Measurements from ENCODE around the gene SHMT2.

The SHMT2 gene

DNA sequence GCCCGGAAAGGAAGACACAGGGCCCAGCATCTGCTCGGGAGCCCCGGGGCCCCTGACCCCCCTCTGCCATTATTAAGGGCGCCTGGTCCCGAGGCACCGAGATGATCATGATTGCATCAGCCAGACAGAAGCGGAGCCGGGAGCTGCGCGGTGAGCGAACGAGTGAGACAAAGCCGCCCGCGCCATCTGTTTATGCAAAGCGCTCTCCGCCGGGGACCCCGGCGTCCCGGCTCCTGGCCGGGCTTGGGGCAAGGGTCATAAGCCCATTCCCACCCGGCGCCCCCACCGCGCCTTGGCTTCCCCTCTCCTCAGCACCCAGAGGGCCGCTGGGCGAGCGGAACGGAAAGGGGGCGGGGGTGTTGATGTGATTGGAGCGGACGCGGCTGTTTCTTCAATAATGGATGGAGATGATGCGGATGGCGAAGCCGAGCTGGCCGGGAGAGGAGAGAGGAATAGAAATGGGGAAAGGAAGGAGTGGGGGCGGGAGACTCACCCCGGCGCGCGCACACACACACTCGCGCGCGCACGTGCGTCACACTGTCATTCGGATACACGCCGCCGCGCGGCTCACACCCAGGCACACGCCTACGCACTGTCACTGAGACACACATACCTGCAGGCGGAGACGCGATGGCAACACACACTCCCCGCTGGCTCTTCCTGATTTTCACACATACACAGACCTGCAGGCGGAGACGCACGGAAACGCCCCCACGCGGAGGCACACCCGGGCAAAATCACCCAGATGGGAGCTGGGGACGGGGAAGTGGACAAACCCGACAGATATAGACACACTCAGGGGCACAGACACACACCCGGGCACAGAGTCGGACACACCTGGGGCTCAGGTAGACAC, 10.8 kb downstream of the SHMT2 start:
- no peak for DNase-seq (ENCODE audit: low spot score)

GRCh38 chr12:57240926-57241401, 11.5 kb downstream of the SHMT2 start:
- DNase-seq (ENCODE audit: low spot score): no peak

DNA sequence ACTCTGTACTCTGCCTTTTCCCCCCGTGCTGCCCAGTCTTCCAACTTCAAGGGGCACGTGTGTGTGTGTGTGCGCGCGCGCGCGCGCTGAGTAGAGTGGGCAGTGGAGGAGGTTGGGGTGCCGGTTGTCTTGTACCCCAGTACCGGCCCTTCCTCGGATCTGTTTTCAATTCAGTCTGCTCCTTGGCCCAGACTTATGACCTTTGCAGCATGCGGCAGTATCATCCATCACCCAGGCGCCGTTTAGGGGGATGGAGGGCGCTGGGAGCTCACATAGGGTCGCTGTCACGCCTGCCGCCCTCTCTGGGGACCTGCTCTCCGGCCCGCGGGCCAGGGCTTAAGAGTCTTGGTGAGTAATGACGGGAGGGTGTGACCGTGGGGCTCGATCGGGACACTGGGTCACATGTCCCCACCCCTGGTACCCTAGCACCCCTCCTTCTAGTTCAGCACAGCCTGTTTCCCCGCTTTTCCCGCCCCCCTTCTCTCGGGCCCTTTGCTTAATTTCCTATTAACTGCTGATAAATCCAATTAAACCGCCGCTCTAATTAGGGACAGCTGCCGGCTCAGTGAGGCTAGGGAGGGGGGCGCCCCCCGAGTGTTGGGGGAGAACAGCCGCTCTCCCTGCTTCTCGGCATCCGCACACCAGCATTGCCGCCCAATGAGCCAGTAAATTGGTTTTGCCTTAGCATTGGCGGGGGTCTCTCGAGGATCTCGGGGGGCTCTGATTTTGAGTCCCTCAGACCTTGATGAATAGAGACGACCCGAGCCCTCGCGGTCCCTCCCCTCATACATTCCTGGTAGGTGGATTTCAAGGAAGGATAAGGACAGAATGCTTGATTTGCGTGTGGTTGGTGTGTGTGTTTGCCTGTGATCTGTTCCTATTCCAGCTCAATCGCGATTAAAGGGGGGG, 12.1 kb downstream of the SHMT2 start:
- no peak for DNase-seq (ENCODE audit: low spot score)

GRCh38 chr12:57242329-57242690, 12.8 kb downstream of the SHMT2 start:
- DNase-seq (ENCODE audit: low spot score): no peak

DNA sequence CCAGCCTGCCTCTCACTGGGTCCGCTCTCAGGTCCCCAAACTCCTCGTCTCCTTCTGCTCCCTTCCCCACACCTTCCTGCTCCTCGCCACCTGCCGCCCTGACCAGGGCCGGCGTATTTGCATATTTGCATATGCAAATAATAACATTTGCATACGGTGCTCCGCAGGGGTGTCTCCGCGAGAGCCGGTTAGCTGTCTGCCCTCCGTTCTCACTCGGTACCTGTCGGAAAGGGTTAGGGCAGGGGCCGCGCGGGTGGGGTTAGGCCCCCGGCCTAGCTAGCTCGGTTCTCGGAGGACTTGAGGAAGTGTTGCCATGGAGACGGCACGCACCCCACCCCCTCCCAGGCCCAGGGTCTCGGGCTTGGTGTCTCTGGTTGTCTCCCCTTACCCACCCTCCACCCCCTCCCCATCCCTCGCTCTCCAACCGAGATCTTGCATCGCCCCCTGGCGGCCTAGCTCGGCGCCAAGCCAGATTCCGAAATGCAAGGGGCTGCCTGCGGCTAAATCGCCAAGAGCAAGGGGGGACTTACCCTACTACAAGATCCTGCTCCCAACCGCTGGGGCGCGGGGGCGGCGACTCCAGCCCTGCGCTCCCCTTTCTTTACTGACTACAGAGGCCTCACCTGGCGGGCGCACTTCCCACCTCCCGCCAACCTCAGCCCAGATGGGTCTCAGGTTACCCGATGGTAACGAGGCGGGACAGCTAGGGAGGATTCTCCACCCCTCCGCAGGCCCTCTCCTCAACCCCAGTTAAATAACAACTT, 13.4 kb downstream of the SHMT2 start:
- peak; percentile 57 for DNase-seq (ENCODE audit: low spot score)

- DNase-seq (ENCODE audit: low spot score): peak; percentile 86
Measured at GRCh38 chr12:57243521-57244311, 14.2 kb downstream of the SHMT2 start.

- DNase-seq (ENCODE audit: low spot score): no peak
Measured at GRCh38 chr12:57244312-57244696, 14.8 kb downstream of the SHMT2 start.

GRCh38 chr12:57247041-57247440, 17.5 kb downstream of the SHMT2 start:
- no peak for DNase-seq (ENCODE audit: low spot score)

DNA sequence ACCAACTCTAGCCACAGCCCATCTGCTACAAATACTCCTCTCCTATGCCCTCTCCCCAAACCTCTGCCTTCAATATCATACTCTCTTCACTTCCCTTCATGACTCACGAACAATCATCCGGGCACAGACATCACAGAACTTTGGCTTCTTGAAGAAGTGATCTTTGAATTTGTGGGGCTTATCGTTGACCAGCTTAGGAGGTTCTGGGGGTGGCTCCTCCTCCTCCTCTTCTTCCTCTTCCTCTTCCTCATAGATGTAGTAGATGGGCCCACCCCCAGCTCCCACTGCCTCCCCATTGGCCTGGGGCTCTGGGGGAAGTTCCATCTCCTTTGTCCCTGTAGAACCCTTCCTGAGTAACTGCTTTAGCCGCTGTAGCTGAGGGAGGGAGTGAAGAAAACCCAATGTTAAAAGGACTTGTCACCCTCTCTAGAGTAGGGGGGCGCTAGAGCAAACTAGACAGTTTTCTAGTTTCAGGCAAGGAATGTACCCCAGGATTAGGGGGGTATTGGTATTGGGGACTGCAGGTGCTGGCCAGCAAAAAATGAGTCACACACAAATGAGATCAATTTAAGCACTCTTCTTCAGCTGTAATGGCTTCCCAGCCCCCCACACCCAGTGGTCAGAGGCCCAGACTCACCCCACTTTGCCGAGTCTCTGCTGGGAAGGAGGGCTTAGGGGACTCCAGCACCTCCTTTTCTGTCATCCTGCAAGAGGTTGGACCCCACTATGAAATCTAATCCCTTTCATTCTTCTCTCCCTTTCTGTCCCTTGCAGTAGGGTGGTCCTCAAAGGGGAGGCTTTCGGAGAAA, 19.6 kb downstream of the SHMT2 start:
- no peak for DNase-seq (ENCODE audit: low spot score)

- no peak for DNase-seq (ENCODE audit: low spot score)
Measured at GRCh38 chr12:57250541-57250940, 21.0 kb downstream of the SHMT2 start.

GRCh38 chr12:57250956-57251355, 21.4 kb downstream of the SHMT2 start, which contains the start of gene STAC3:
Gene STAC3 (minus strand): TSS chr12:57251187. CDS start chr12:57249636, 1,551 bp downstream.
- DNase-seq (ENCODE audit: low spot score): no peak

DNA sequence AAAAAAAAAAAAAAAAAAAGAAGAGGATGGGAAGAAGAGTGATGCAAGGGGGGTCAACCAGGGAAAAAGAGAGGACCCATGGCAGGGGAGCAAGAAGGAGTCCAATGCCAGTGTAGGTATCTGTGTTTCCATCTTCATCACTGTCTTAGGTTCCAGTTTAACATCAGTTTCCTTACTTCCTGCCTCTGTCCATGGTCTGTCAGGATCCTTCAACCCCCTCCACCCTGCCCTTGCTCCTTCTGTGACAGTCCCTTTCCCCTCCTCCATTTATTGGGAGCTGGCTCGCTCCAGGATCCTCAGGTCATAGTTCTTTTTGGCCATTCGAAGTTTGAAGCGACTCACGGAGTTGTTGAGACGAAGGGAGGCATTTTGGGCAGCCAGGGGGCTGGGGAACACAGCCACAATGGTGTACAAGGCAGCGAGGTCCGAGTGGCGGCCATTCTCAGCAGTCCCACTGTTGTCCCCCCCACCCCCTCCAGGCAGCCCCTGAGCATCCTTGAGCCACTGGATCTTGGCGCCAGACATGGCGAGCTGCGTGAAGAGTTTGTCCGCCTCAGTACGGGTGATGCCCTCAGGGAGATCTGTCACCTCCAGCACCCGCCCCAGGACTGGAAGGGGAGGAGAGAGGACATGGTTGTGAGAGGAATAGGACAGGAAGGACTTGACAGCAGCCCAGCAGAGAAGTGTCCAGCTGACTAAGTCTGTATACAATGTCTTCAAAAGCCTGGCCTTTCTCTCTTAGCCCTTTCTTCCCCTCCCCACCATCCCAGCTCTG, 25.2 kb downstream of the SHMT2 start:
- no peak for DNase-seq (ENCODE audit: low spot score)

- no peak for DNase-seq (ENCODE audit: low spot score)
Measured at GRCh38 chr12:57255916-57256315, 26.4 kb downstream of the SHMT2 start.

GRCh38 chr12:57258977-57259970, 29.8 kb downstream of the SHMT2 start:
- DNase-seq (ENCODE audit: low spot score): no peak

DNA sequence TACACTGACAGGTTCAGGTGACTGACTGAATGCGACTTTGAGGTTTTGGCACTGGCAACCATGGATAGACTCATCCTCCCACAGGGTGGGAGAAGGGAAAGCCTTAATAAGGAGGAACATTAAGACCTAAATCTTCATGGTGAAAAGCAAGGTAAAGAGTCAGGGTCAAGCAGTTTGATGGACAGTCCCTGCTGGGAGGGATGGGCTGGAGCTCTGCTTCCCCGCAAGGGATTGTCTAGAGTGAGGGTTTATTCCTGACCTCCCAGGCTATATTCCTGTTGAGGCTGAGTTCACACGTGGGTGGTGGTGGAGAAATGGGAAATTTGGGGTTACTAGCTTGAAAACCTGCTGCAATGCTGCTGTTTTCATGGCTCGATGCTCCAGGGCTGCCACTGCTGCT, 30.9 kb downstream of the SHMT2 start:
- DNase-seq (ENCODE audit: low spot score): no peak

- no peak for DNase-seq (ENCODE audit: low spot score)
Measured at GRCh38 chr12:57261428-57261865, 31.9 kb downstream of the SHMT2 start.

GRCh38 chr12:57262126-57262822, 32.8 kb downstream of the SHMT2 start:
- no peak for DNase-seq (ENCODE audit: low spot score)

- no peak for DNase-seq (ENCODE audit: low spot score)
Measured at GRCh38 chr12:57263096-57263495, 33.6 kb downstream of the SHMT2 start.

All from COLO829 (cell line).